Fibroblast of skin of abdomen (primary cell): Measurements from ENCODE around the gene PHACTR3.

Experiments
- DNase-seq: peaks from one replicate; pipeline ENCODE4 v3.0.0-alpha.2; 2013

The PHACTR3 gene

GRCh38 chr20:59781226-59781625 lies 176.9 kb downstream of the PHACTR3 start:
- DNase-seq: no peak

- DNase-seq: peak; percentile 35
These were observed 178.8 kb downstream of the PHACTR3 start for GRCh38 chr20:59782986-59783640.

DNA sequence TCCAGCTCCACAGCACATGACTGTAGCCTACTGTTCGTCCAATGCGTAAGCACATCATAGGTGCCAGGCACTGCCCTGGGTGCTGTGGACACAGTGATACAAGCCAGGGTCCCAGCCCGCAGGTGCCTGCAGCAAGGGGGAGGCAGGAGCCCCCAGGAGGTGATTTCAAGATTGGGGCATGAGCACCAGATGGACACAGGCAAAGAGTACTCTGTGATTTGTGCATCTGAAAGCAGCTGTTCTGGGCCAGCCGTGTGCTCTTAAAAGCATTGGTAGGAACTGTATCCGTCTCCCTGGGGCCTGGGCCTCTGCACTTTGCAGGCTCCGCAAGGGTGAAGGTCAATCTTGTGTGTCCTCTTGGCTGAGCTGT lies 179.3 kb downstream of the PHACTR3 start:
- no peak for DNase-seq

DNA sequence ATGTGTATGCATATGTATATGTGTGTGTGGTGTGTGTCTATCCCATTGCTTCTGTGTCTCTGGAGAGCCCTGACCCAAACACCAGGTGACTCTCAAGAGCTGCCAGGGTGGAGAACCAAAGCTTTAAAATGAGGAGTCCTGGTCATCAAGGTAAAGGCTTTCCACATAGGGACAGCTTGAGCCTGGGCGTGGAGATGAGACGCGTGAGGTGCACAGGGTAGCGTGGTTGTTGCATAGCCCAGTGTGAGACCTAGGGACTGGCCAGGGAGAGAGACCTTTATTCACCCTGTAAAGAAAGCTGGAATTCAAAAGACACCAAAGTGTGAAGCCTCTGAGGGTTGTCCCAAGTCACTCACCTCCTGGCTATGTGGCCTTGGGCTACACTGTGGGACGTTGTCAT lies 180.0 kb downstream of the PHACTR3 start:
- DNase-seq: no peak

DNA sequence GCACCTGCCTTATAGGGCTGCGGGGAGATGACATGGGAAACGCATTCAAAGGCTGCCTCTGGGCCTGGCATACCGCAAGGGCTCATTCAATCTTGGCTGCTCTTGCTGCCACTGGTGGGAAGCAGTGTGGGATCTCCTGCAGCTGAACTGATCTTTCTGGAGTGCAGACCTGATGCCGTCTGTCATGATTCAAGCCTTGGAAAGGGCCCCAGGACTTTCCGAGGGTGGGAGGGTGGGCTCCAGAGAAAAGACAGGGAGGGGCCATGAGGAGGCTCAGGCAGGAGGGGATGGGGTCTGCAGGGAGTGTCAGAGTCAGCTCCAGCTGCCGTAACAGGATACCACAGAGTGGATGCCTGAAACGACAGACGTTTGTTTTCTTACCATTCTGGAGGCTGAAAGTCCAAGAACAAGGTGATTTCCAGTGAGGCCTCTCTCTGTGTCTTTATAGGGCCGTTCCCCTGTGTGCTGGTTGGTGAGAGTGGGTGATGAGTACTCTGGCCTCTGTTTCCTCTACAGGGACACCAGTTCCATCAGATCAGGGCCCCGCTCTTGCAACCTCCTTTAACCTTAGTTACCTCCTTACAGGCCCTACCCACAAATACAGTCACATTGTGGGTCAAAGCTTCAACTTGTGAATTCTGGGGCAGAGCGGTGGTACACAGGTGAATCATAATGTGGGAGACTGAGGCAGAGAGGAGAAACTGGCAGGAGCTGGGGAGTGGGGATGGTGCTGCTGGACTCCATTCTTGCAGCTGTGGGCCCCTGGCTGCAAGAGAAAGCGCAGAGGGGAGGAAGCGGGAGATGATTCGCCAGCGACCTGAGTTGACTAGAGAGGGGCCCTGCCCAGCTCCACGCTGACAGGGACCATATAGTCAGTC lies 180.7 kb downstream of the PHACTR3 start:
- DNase-seq: no peak

DNA sequence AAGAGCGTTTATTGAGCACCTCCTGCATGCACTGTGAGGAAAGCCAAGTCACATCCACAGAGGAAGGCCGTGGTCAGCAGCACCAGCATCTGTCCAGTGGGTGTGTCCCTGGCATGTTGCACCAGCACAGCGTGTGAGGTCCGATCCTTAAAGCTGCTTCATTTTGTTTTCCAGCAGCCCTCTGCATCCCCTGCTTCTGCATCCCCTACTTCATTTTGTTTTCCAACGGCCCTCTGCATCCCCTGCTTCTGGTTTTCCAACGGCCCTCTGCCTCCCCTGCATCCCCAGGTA lies 181.3 kb downstream of the PHACTR3 start:
- no peak for DNase-seq

GRCh38 chr20:59785986-59786795 lies 181.9 kb downstream of the PHACTR3 start:
- no peak for DNase-seq

- DNase-seq: no peak
These were observed 182.6 kb downstream of the PHACTR3 start for GRCh38 chr20:59786801-59787537.

- no peak for DNase-seq
These were observed 183.2 kb downstream of the PHACTR3 start for GRCh38 chr20:59787538-59787890.

DNA sequence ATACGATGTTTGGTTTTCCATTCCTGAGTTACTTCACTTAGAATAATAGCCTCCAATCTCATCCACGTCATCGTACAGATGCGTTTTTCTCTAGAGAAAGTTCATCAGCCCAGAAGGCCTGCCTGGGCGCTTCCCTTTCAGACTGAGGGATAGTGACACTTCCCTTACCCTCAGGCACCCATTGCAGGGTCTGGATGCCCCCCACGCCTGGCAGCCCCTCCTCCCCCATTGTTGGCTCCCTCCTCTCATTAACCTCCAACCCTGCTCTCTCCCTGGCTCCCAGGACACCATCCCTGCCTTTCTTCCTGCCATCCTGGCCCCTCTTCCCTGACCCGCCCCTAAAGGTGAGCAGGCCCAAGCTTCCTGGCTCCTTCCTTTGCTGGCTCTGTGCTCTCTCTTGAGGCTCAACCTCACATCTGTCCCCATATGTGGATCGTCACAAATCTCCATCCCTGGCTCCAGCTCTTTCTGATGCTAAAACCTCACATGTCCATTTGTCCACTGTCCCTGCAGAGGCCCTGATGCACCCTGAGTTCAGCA lies 183.9 kb downstream of the PHACTR3 start:
- DNase-seq: no peak

DNA sequence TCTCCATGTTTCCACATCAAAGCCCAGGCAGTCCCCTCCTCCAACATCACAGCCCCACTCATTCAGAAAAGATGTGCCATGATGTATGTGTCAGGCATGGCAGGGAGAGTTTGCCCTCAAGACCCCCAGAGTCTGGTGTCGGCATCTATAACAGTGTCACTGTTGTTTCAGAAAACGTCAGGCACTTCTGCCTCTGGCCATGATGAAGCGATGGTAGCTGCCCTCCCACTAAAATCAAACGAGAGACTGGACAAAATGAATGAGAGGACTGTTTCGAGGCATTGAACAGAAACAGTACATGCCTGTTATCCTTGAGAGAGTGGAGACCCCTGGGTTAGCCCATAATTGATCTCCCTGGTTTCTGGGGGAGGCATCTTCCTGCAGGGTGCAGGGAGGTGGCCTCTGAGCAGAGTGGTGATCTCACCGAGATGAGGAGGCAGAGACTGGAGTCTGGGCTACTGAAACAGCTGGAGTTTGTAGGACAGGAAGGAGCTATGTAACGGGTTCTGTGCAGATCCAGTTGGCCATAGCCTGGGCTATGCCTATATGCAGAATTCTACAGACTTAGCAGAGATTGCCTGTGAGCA lies 184.6 kb downstream of the PHACTR3 start:
- DNase-seq: no peak

GRCh38 chr20:59789686-59790085 lies 185.3 kb downstream of the PHACTR3 start:
- DNase-seq: no peak

DNA sequence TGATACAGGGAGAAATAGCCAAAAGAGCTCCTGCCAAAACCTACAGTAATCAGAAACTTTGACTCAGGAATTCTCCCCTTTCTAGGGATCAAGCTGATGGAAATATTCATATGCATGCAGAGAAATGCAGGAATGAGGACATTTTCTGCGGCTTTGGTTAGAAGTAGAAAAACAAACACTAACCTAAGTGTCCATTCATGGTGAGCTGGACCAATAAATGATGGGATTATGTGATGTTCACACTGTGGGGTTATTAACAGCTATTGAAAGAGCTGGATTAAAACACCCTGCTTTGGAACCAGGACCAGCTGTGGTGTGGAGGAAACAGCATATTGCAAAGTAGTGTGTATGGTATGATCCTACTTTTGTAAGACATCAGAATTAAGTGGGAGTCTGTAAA lies 186.0 kb downstream of the PHACTR3 start:
- no peak for DNase-seq

DNA sequence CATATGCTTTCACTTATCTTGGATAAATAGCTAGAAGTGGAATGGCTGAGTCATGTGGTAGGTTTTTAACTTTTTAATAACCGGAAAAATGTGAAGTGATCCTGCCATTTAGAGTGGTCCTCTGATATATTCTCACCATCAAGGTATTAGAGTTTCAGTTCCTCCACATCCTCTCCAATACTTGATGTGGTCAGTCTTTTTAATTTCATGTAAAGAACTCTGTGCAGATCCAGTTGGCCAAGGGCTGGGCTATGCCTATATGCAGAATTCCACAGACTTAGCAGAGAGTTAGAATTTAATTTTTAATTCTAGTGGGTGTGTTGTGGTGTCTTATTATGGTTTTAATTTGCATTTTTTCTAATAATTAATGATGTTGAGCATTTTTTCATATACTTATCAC lies 188.0 kb downstream of the PHACTR3 start:
- DNase-seq: no peak

GRCh38 chr20:59794555-59794954 lies 190.2 kb downstream of the PHACTR3 start:
- DNase-seq: no peak

DNA sequence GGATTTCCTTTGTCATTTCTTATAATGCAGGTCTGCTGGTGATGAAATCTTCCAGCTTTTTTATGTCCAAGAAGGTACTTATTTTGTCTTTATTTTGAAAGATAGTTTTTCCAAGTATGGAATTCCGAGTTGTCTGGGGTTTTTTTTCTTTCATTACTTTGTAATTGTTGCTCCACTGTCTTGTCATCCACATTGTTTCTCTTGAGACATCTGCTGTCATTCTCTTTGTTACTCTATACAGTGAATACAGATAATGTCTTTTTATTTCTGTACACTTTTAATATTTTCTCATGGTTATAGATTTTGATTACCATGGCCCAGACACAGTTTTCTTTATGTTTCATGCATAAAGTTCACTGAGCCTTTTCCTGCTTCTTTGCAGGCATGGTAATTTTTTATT lies 196.0 kb downstream of the PHACTR3 start:
- DNase-seq: no peak

GRCh38 chr20:59802018-59802417 lies 197.7 kb downstream of the PHACTR3 start:
- no peak for DNase-seq

GRCh38 chr20:59802471-59803221 lies 198.3 kb downstream of the PHACTR3 start:
- DNase-seq: no peak

GRCh38 chr20:59804347-59804746 lies 200.0 kb downstream of the PHACTR3 start:
- no peak for DNase-seq

DNA sequence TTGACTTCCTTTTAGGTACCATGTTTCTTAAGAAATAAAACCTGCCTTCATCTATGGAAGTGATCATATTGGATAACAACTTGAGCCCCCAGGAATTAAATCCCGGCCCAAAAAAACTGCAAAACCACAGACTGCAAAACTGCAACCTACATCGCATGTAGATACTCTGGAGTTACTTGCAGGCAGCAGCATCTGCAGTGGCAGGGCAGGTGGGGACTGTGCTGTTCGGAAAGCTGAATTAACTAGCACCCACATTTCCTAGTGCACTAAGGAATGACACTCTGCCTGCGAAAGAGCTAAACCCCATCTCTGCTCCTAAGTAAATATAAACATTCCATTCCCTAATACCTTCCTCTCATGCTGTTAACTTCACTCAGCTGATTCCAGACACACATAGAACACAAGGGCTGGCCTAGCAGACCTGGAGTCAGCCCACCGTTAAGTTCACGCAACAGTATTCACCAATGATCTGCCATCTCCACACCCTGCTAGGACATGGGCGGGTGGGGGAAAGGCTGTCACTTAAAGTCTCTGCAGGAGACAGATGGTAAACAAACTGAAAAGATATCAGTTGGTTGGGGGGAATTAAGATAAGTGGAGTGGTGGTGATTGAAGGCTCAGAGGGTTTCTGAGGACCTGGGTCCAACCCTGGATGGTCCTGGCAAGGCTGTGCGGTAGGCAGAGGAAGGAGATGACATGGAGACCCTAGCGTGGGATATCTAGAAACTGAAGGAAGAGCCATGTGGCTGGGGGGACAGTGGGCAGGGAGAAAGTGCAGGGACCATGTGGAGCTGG lies 200.7 kb downstream of the PHACTR3 start:
- DNase-seq: no peak
